HEK293 (cell line): ENCODE data around the gene BCL2.

Experiments
- CTCF ChIA-PET: fragments of 350-600 bp; formaldehyde crosslinking; extraction: SDS; loops from one replicate; lab custom pipeline; 2021; ENCODE audit warnings: antibody characterized with exemption; lab: Yijun Ruan, JAX
- POLR2A ChIA-PET: fragments of 300-600 bp; formaldehyde crosslinking; extraction: SDS; loops from one replicate; lab custom pipeline; 2020; ENCODE audit warnings: antibody characterized with exemption, inconsistent platforms; lab: Yijun Ruan, JAX
- H3K27ac ChIP-seq: fragments of 200-500 bp; sonication (Bioruptor generic); 2 replicates; pipeline ENCODE4 v1.5.1; 2014; ENCODE audit warnings: low read depth, low read length, control low read depth, inconsistent platforms; ENCODE audit errors: extremely low read depth
- H3K36me3 ChIP-seq, 2 experiments: fragments of 200-500 bp in 1 of 2; sonication (Bioruptor generic) in 1 of 2; 1 replicate in 1 of 2; 2 replicates in 1 of 2; pipeline ENCODE4 v1.5.1; 2014 to 2017; ENCODE audit warnings: inconsistent platforms in 2 of 2, low read length in 2 of 2; ENCODE audit not compliant: control insufficient read depth in 2 of 2, insufficient read depth in 1 of 2
- H3K4me1 ChIP-seq: fragments of 200-500 bp; sonication (Bioruptor generic); 2 replicates; pipeline ENCODE4 v1.5.1; 2014; ENCODE audit warnings: mild to moderate bottlenecking, low read length, inconsistent platforms; ENCODE audit not compliant: control insufficient read depth, insufficient read depth
- H3K4me3 ChIP-seq: 2 replicates; pipeline ENCODE4 v1.5.1; 2011; ENCODE audit warnings: low read depth, mild to moderate bottlenecking, control low read depth, low read length, moderate library complexity
- H3K9me3 ChIP-seq: fragments of 200-500 bp; sonication (Bioruptor generic); 2 replicates; pipeline ENCODE4 v1.5.1; 2014; ENCODE audit warnings: low read depth, low read length, inconsistent platforms; ENCODE audit not compliant: control insufficient read depth, insufficient read depth
- EGR2 ChIP-seq: fragments of 450-650 bp; formaldehyde crosslinking; IDR thresholded peaks from 2 replicates; pipeline ENCODE4 v1.5.1; 2016; ENCODE audit warnings: low read depth, missing biosample characterization, missing genetic modification characterization
- HOXA7 ChIP-seq: sonication (generic); formaldehyde crosslinking; IDR thresholded peaks from 2 replicates; pipeline ENCODE4 v1.8.1; 2022; ENCODE audit warnings: missing genetic modification reagents, borderline replicate concordance
- SP2 ChIP-seq: fragments of 450-650 bp; formaldehyde crosslinking; IDR thresholded peaks from 2 replicates; pipeline ENCODE4 v1.5.1; 2016; ENCODE audit warnings: missing biosample characterization, missing genetic modification characterization
- ZBTB21 ChIP-seq: fragments of 450-650 bp; formaldehyde crosslinking; IDR thresholded peaks from 2 replicates; pipeline ENCODE4 v1.5.1; 2017; ENCODE audit warnings: missing biosample characterization, missing genetic modification characterization
- ZBTB6 ChIP-seq: fragments of 450-650 bp; formaldehyde crosslinking; IDR thresholded peaks from 2 replicates; pipeline ENCODE4 v1.5.1; 2017; ENCODE audit warnings: missing biosample characterization, missing genetic modification characterization
- ZBTB8A ChIP-seq: fragments of 450-650 bp; formaldehyde crosslinking; IDR thresholded peaks from 2 replicates; pipeline ENCODE4 v1.5.1; 2016; ENCODE audit warnings: missing biosample characterization, missing genetic modification characterization
- ZFP69B ChIP-seq: fragments of 450-650 bp; formaldehyde crosslinking; IDR thresholded peaks from 2 replicates; pipeline ENCODE4 v1.5.1; 2016; ENCODE audit warnings: missing biosample characterization, missing genetic modification characterization
- ZNF112 ChIP-seq: fragments of 450-650 bp; formaldehyde crosslinking; IDR thresholded peaks from 2 replicates; pipeline ENCODE4 v1.5.0; 2017; ENCODE audit warnings: missing biosample characterization, missing genetic modification characterization
- ZNF138 ChIP-seq: fragments of 450-650 bp; formaldehyde crosslinking; IDR thresholded peaks from 2 replicates; pipeline ENCODE4 v1.5.1; 2016; ENCODE audit warnings: missing biosample characterization, missing genetic modification characterization, borderline replicate concordance
- ZNF155 ChIP-seq: fragments of 450-650 bp; formaldehyde crosslinking; IDR thresholded peaks from 2 replicates; pipeline ENCODE4 v1.5.1; 2016; ENCODE audit warnings: missing biosample characterization, missing genetic modification characterization
- ZNF169 ChIP-seq: fragments of 450-650 bp; formaldehyde crosslinking; IDR thresholded peaks from 2 replicates; pipeline ENCODE4 v1.5.1; 2016; ENCODE audit warnings: missing biosample characterization, missing genetic modification characterization
- ZNF174 ChIP-seq: fragments of 450-650 bp; formaldehyde crosslinking; IDR thresholded peaks from 2 replicates; pipeline ENCODE4 v1.5.0; 2017; ENCODE audit warnings: missing biosample characterization, mild to moderate bottlenecking, missing genetic modification characterization
- ZNF175 ChIP-seq: fragments of 450-650 bp; formaldehyde crosslinking; IDR thresholded peaks from 2 replicates; pipeline ENCODE4 v1.5.1; 2016; ENCODE audit warnings: missing biosample characterization, missing genetic modification characterization
- ZNF202 ChIP-seq: fragments of 450-650 bp; formaldehyde crosslinking; IDR thresholded peaks from 2 replicates; pipeline ENCODE4 v1.5.1; 2016; ENCODE audit warnings: missing biosample characterization, missing genetic modification characterization, borderline replicate concordance
- ZNF211 ChIP-seq: fragments of 450-650 bp; formaldehyde crosslinking; IDR thresholded peaks from 2 replicates; pipeline ENCODE4 v1.5.1; 2016; ENCODE audit warnings: low read depth, missing biosample characterization, missing genetic modification characterization
- ZNF324 ChIP-seq: fragments of 450-650 bp; formaldehyde crosslinking; IDR thresholded peaks from 2 replicates; pipeline ENCODE4 v1.5.1; 2016; ENCODE audit warnings: missing biosample characterization, missing genetic modification characterization
- ZNF350 ChIP-seq: fragments of 450-650 bp; formaldehyde crosslinking; IDR thresholded peaks from 2 replicates; pipeline ENCODE4 v1.5.0; 2017; ENCODE audit warnings: missing biosample characterization, mild to moderate bottlenecking, missing genetic modification characterization
- ZNF416 ChIP-seq: fragments of 450-650 bp; formaldehyde crosslinking; IDR thresholded peaks from 2 replicates; pipeline ENCODE4 v1.5.1; 2016; ENCODE audit warnings: missing biosample characterization, missing genetic modification characterization
- ZNF426 ChIP-seq: fragments of 450-650 bp; formaldehyde crosslinking; IDR thresholded peaks from 2 replicates; pipeline ENCODE4 v1.5.1; 2017; ENCODE audit warnings: missing biosample characterization, missing genetic modification characterization, mild to moderate bottlenecking, inconsistent platforms, moderate library complexity
- ZNF433 ChIP-seq: fragments of 450-650 bp; formaldehyde crosslinking; IDR thresholded peaks from 2 replicates; pipeline ENCODE4 v1.5.1; 2016; ENCODE audit warnings: missing biosample characterization, missing genetic modification characterization, low read depth
- ZNF521 ChIP-seq: fragments of 450-650 bp; formaldehyde crosslinking; IDR thresholded peaks from 2 replicates; pipeline ENCODE4 v1.5.1; 2017; ENCODE audit warnings: missing biosample characterization, mild to moderate bottlenecking, missing genetic modification characterization
- ZNF529 ChIP-seq: fragments of 450-650 bp; formaldehyde crosslinking; IDR thresholded peaks from 2 replicates; pipeline ENCODE4 v1.5.1; 2017; ENCODE audit warnings: missing genetic modification characterization, missing biosample characterization; ENCODE audit not compliant: insufficient replicate concordance
- ZNF549 ChIP-seq: fragments of 450-650 bp; IDR thresholded peaks from 2 replicates; pipeline ENCODE4 v1.5.1; 2018; ENCODE audit warnings: missing biosample characterization, missing genetic modification characterization, mild to moderate bottlenecking, inconsistent platforms, moderate library complexity
- ZNF704 ChIP-seq: fragments of 450-650 bp; formaldehyde crosslinking; IDR thresholded peaks from 2 replicates; pipeline ENCODE4 v1.5.1; 2016; ENCODE audit warnings: missing biosample characterization, missing genetic modification characterization
- ZNF747 ChIP-seq: fragments of 450-650 bp; formaldehyde crosslinking; IDR thresholded peaks from 2 replicates; pipeline ENCODE4 v1.5.1; 2016; ENCODE audit warnings: missing biosample characterization, missing genetic modification characterization
- ZNF791 ChIP-seq: fragments of 450-650 bp; formaldehyde crosslinking; IDR thresholded peaks from 2 replicates; pipeline ENCODE4 v1.5.1; 2016; ENCODE audit warnings: missing biosample characterization, missing genetic modification characterization
- TF ChIP-seq, protein P1 (sequence below): fragments of 450-650 bp; formaldehyde crosslinking; IDR thresholded peaks from 2 replicates; pipeline ENCODE4 v1.5.1; 2016; ENCODE audit warnings: missing biosample characterization, missing genetic modification characterization
- TF ChIP-seq, protein P2 (sequence below): fragments of 450-650 bp; formaldehyde crosslinking; IDR thresholded peaks from 2 replicates; pipeline ENCODE4 v1.5.1; 2016; ENCODE audit warnings: missing biosample characterization, missing genetic modification characterization
- TF ChIP-seq, protein P3 (sequence below): fragments of 450-650 bp; formaldehyde crosslinking; IDR thresholded peaks from 2 replicates; pipeline ENCODE4 v1.5.1; 2016; ENCODE audit warnings: missing biosample characterization, missing genetic modification characterization, low read depth

The BCL2 gene

GRCh38 chr18:63307551-63308200 is 11.9 kb downstream of the BCL2 start:
- POLR2A ChIA-PET = no interaction called here
- CTCF ChIA-PET = interaction anchor here (1.0 to 3.4 kb wide), 2 partner anchors 8 to 10 kb away, joined by 5 to 23 read pairs; no protein-coding TSS in a partner anchor
- no peak for TF ChIP-seq EGR2 (tag by site-specific recombination)
- TF ChIP-seq SP2 (tag by site-specific recombination) = no peak
- no peak for TF ChIP-seq ZNF549 (tag by site-specific recombination)
- no peak for TF ChIP-seq ZNF175 (tag by site-specific recombination)
- TF ChIP-seq ZNF169 (tag by site-specific recombination) = no peak
- TF ChIP-seq, protein P1, sequence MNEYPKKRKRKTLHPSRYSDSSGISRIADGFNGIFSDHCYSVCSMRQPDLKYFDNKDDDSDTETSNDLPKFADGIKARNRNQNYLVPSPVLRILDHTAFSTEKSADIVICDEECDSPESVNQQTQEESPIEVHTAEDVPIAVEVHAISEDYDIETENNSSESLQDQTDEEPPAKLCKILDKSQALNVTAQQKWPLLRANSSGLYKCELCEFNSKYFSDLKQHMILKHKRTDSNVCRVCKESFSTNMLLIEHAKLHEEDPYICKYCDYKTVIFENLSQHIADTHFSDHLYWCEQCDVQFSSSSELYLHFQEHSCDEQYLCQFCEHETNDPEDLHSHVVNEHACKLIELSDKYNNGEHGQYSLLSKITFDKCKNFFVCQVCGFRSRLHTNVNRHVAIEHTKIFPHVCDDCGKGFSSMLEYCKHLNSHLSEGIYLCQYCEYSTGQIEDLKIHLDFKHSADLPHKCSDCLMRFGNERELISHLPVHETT (tag by site-specific recombination) = no peak
- no peak for TF ChIP-seq ZFP69B
- no peak for TF ChIP-seq ZNF211 (tag by site-specific recombination)
- TF ChIP-seq, protein P2, sequence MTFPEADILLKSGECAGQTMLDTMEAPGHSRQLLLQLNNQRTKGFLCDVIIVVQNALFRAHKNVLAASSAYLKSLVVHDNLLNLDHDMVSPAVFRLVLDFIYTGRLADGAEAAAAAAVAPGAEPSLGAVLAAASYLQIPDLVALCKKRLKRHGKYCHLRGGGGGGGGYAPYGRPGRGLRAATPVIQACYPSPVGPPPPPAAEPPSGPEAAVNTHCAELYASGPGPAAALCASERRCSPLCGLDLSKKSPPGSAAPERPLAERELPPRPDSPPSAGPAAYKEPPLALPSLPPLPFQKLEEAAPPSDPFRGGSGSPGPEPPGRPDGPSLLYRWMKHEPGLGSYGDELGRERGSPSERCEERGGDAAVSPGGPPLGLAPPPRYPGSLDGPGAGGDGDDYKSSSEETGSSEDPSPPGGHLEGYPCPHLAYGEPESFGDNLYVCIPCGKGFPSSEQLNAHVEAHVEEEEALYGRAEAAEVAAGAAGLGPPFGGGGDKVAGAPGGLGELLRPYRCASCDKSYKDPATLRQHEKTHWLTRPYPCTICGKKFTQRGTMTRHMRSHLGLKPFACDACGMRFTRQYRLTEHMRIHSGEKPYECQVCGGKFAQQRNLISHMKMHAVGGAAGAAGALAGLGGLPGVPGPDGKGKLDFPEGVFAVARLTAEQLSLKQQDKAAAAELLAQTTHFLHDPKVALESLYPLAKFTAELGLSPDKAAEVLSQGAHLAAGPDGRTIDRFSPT = no peak
- no peak for TF ChIP-seq ZNF529
- TF ChIP-seq ZNF174 (tag by site-specific recombination) = no peak
- TF ChIP-seq ZNF155 (tag by site-specific recombination) = no peak
- no peak for TF ChIP-seq ZNF433
- TF ChIP-seq ZNF138 (tag by site-specific recombination) = no peak
- no peak for TF ChIP-seq ZBTB6
- TF ChIP-seq ZBTB8A (tag by site-specific recombination) = no peak
- TF ChIP-seq ZNF521 (tag by site-specific recombination) = no peak
- TF ChIP-seq ZNF747 (tag by site-specific recombination) = no peak
- TF ChIP-seq ZNF202 = no peak
- H3K36me3 ChIP-seq = no peaks in the 10 kb centered on the region
- H3K27ac ChIP-seq = no peak overlapping the region
- no peaks in the 10 kb centered on the region for H3K9me3 ChIP-seq
- H3K4me1 ChIP-seq = peaks cover 9% of the 10 kb centered on the region
- no peak overlapping the region for H3K4me3 ChIP-seq

- CTCF ChIA-PET = interaction anchor here (1.0 to 3.4 kb wide), 2 partner anchors 8 to 11 kb away, joined by 5 to 23 read pairs; no protein-coding TSS in a partner anchor
- Histone ChIP-seq H3K27ac (no peak overlapping the region), H3K9me3 (no peaks in the 10 kb centered on the region), H3K36me3 (no peaks in the 10 kb centered on the region), H3K4me1 (peaks cover 9% of the 10 kb centered on the region), H3K4me3 (no peak overlapping the region)
- POLR2A ChIA-PET = no interaction called here
- TF ChIP-seq ZNF704 (no peak), ZNF416 (no peak), ZNF112 (tag by site-specific recombination) (no peak), ZNF426 (tag by site-specific recombination) (no peak), HOXA7 (CRISPR knock-in tag) (no peak), ZNF791 (tag by site-specific recombination) (no peak), ZBTB21 (tag by site-specific recombination) (no peak), ZNF350 (no peak), ZNF324 (tag by site-specific recombination) (no peak), ZNF138 (tag by site-specific recombination) (no peak)
- TF ChIP-seq, protein P3, sequence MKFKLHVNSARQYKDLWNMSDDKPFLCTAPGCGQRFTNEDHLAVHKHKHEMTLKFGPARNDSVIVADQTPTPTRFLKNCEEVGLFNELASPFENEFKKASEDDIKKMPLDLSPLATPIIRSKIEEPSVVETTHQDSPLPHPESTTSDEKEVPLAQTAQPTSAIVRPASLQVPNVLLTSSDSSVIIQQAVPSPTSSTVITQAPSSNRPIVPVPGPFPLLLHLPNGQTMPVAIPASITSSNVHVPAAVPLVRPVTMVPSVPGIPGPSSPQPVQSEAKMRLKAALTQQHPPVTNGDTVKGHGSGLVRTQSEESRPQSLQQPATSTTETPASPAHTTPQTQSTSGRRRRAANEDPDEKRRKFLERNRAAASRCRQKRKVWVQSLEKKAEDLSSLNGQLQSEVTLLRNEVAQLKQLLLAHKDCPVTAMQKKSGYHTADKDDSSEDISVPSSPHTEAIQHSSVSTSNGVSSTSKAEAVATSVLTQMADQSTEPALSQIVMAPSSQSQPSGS (tag by site-specific recombination) = no peak
Measured at GRCh38 chr18:63306819-63307550, 12.6 kb downstream of the BCL2 start.
